Peyer's patch (tissue), 4 donors: ENCODE measurements around the gene TSPO2. TPM values are rescaled to one million over a fixed set of nuclear protein-coding genes. Genes with fewer than 3 reads are reported as not detected.

Experiments used
- DNase-seq, 3 donors: peaks; one replicate each; pipeline ENCODE4 v3.0.0-alpha.2; 2017 to 2019
- H3K27ac ChIP-seq, 4 donors: fragments of 200-600 bp; sonication (generic); one replicate each; pipeline ENCODE4 v1.5.1; 2016 to 2019
- H3K27me3 ChIP-seq, 2 donors: fragments of 200-600 bp; sonication (generic); one replicate each; pipeline ENCODE4 v1.5.1; 2019
- H3K36me3 ChIP-seq, 3 donors: fragments of 200-600 bp; sonication (generic); one replicate each; pipeline ENCODE4 v1.5.1; 2016 to 2019
- H3K4me1 ChIP-seq, 4 donors: fragments of 200-600 bp; sonication (generic); one replicate each; pipeline ENCODE4 v1.5.1; 2016 to 2019
- H3K4me3 ChIP-seq, 4 donors: fragments of 200-600 bp; sonication (generic); 1 replicate in 3 of 4; 2 replicates in 1 of 4; pipeline ENCODE4 v1.5.1; 2016 to 2019; ENCODE audit warnings: mild to moderate bottlenecking in 1 of 4
- H3K9me3 ChIP-seq, 4 donors: fragments of 200-600 bp; sonication (generic); one replicate each; pipeline ENCODE4 v1.5.1; 2016 to 2019; ENCODE audit warnings: mild to moderate bottlenecking in 1 of 4
- CTCF ChIP-seq, 6 experiments: fragments of 450-650 bp in 4 of 6; fragments of 200-600 bp in 2 of 6; sonication (generic) in 1 of 6; IDR thresholded peaks; one replicate each; pipeline ENCODE4 v1.5.1; 2017 to 2019; ENCODE audit warnings: antibody characterized with exemption in 6 of 6, mild to moderate bottlenecking in 3 of 6, moderate library complexity in 1 of 6
- POLR2A ChIP-seq, 2 donors: fragments of 450-650 bp; IDR thresholded peaks; one replicate each; pipeline ENCODE4 v1.5.1; 2017; ENCODE audit warnings: antibody characterized with exemption in 2 of 2, mild to moderate bottlenecking in 2 of 2, moderate library complexity in 2 of 2
- total RNA-seq, 4 donors: library from RNA; depleted of rRNA; stranded (reverse); fragments of >200 nt; gene quantifications; one replicate each; pipeline ENCODE4 v1.1.0, GENCODE V29; 2016

TSPO2 gene
- total RNA-seq, 4 donors from 2014 or later: not detected

GRCh38 chr6:41073968-41074691 lies 31.9 kb downstream of the TSPO2 start:
- Histone ChIP-seq H3K27ac (peak overlapping the region; percentile 96 to 100 (median 99)), H3K27me3 (no peaks in the 10 kb centered on the region), H3K9me3 (no peaks in the 10 kb centered on the region), H3K4me3 (peak overlapping the region; percentile 73 to 97 (median 91)), H3K36me3 (peaks cover 0 to 4% (median 0%) of the 10 kb centered on the region in 3 donors), H3K4me1 (peaks cover 0 to 47% (median 6%) of the 10 kb centered on the region in 4 donors)
- TF ChIP-seq CTCF (IDR thresholded peaks at IDR 0.05) (no peak), POLR2A (IDR thresholded peaks at IDR 0.05) (no peak)
- no peak for DNase-seq

- Histone ChIP-seq H3K4me1 (peaks cover 0 to 47% (median 6%) of the 10 kb centered on the region in 4 donors), H3K9me3 (no peaks in the 10 kb centered on the region), H3K27ac (peak overlapping the region in 3 of 4 donors; percentile 96 to 100 (median 99)), H3K27me3 (no peaks in the 10 kb centered on the region), H3K4me3 (peak overlapping the region in 3 of 4 donors; percentile 73 to 97 (median 91)), H3K36me3 (peaks cover 0 to 11% (median 0%) of the 10 kb centered on the region in 3 donors)
- TF ChIP-seq POLR2A (IDR thresholded peaks at IDR 0.05): no peak
- no peak for TF ChIP-seq CTCF (IDR thresholded peaks at IDR 0.05)
- no peak for DNase-seq
These were observed 32.6 kb downstream of the TSPO2 start for GRCh38 chr6:41074692-41075436.

GRCh38 chr6:41075651-41076626 lies 33.7 kb downstream of the TSPO2 start:
- no peak for DNase-seq
- Histone ChIP-seq H3K9me3 (no peaks in the 10 kb centered on the region), H3K27ac (peak overlapping the region in 1 of 4 donors; percentile 99), H3K36me3 (peaks cover 0 to 20% (median 0%) of the 10 kb centered on the region in 3 donors), H3K27me3 (no peaks in the 10 kb centered on the region), H3K4me3 (no peak overlapping the region), H3K4me1 (peaks cover 0 to 42% (median 6%) of the 10 kb centered on the region in 4 donors)
- TF ChIP-seq POLR2A (IDR thresholded peaks at IDR 0.05) (no peak), CTCF (IDR thresholded peaks at IDR 0.05) (no peak)

- Histone ChIP-seq H3K27me3 (no peaks in the 10 kb centered on the region), H3K4me1 (peaks cover 0 to 39% (median 6%) of the 10 kb centered on the region in 4 donors), H3K36me3 (peaks cover 0 to 27% (median 0%) of the 10 kb centered on the region in 3 donors), H3K9me3 (no peaks in the 10 kb centered on the region), H3K27ac (no peak overlapping the region), H3K4me3 (no peak overlapping the region)
- TF ChIP-seq POLR2A (IDR thresholded peaks at IDR 0.05) (no peak), CTCF (IDR thresholded peaks at IDR 0.05) (no peak)
- DNase-seq: no peak
These were observed 35.3 kb downstream of the TSPO2 start for GRCh38 chr6:41077536-41077935.

- H3K9me3 ChIP-seq: no peaks in the 10 kb centered on the region
- no peak overlapping the region for H3K27ac ChIP-seq
- no peak overlapping the region for H3K4me3 ChIP-seq
- peaks cover 0 to 27% (median 0%) of the 10 kb centered on the region in 3 donors for H3K36me3 ChIP-seq
- TF ChIP-seq CTCF (IDR thresholded peaks at IDR 0.05) (no peak), POLR2A (IDR thresholded peaks at IDR 0.05) (no peak)
- peaks cover 0 to 39% (median 6%) of the 10 kb centered on the region in 4 donors for H3K4me1 ChIP-seq
- no peak for DNase-seq
- no peaks in the 10 kb centered on the region for H3K27me3 ChIP-seq
These were observed 35.8 kb downstream of the TSPO2 start for GRCh38 chr6:41078101-41078500.
